Vagina (tissue), 2 donors: ENCODE results near the gene IZUMO1.

ENCODE experiments used
- POLR2A ChIP-seq, 2 donors: fragments of 450-650 bp; IDR thresholded peaks; one replicate each; pipeline ENCODE4 v1.6.1; 2017; ENCODE audit warnings: antibody characterized with exemption in 2 of 2, mild to moderate bottlenecking in 2 of 2, moderate library complexity in 2 of 2
- POLR2AphosphoS5 ChIP-seq, 2 donors: sonication (generic); formaldehyde crosslinking; IDR thresholded peaks; one replicate each; pipeline ENCODE4 v1.9.0; 2017; ENCODE audit warnings: antibody characterized with exemption in 2 of 2, mild to moderate bottlenecking in 2 of 2, low read depth in 1 of 2; ENCODE audit not compliant: insufficient read depth in 1 of 2

DNA sequence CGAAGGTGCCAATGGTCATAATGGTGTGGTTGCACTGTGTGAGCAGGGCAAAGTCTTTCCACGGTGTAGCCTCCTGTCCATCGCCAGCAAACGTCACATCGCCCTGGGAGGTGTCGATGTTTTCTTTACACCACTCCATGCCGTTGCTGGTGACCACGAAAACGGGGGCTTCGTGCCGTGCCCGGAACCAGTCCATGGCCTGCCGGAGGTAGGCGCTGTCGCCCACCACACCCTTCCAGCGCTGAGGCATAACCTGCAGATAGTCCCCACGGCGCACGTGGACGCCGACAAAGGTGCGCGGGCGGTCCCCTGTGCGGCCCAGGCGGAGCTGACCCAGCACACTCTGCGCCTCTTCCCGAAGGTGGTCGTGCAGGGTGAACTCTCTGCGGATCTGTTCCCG is 3.6 kb upstream of the IZUMO1 start:
- TF ChIP-seq POLR2A (IDR thresholded peaks at IDR 0.05) (no peak), POLR2AphosphoS5 (IDR thresholded peaks at IDR 0.05; ENCODE audit: insufficient read depth in 1 of 2, low read depth in 1 of 2) (no peak)
